Hypothalamus (tissue), 51 donors: ENCODE measurements around the gene FAM153A.
"Not testable (repeated sequence)": the region's sequence is repeated elsewhere in the genome, so short reads cannot be mapped to it uniquely, and the experiment has no call there.

Experiments
- DNase-seq, 51 donors: peaks; one replicate each; lab custom pipeline; 2025; lab: John Stamatoyannopoulos, UW

Gene FAM153A

GRCh38 chr5:177782792-177783633 lies at the start of gene FAM153A:
TSS of gene FAM153A (minus strand) at chr5:177782899.
- DNase-seq: not testable (repeated sequence)

- DNase-seq: not testable (repeated sequence)
Measured at GRCh38 chr5:177832287-177832686, 49.6 kb upstream of the FAM153A start.

GRCh38 chr5:177826073-177826472 lies 43.4 kb upstream of the FAM153A start:
- not testable (repeated sequence) for DNase-seq

GRCh38 chr5:177824776-177825175 lies 42.1 kb upstream of the FAM153A start:
- not testable (repeated sequence) for DNase-seq

- not testable (repeated sequence) for DNase-seq
Measured at GRCh38 chr5:177822489-177822888, 39.8 kb upstream of the FAM153A start.

- not testable (repeated sequence) for DNase-seq
Measured at GRCh38 chr5:177819664-177820063, 37.0 kb upstream of the FAM153A start.

- not testable (repeated sequence) for DNase-seq
Measured at GRCh38 chr5:177812814-177813425, 30.2 kb upstream of the FAM153A start.

- not testable (repeated sequence) for DNase-seq
Measured at GRCh38 chr5:177812160-177812743, 29.6 kb upstream of the FAM153A start.

- not testable (repeated sequence) for DNase-seq
Measured at GRCh38 chr5:177809209-177809913, 26.7 kb upstream of the FAM153A start.

- DNase-seq: not testable (repeated sequence)
Measured at GRCh38 chr5:177808420-177808819, 25.7 kb upstream of the FAM153A start.

- not testable (repeated sequence) for DNase-seq
Measured at GRCh38 chr5:177807265-177807664, 24.6 kb upstream of the FAM153A start.

GRCh38 chr5:177801427-177801826 lies 18.7 kb upstream of the FAM153A start:
- DNase-seq: not testable (repeated sequence)

- not testable (repeated sequence) for DNase-seq
Measured at GRCh38 chr5:177798237-177798840, 15.6 kb upstream of the FAM153A start.

- not testable (repeated sequence) for DNase-seq
Measured at GRCh38 chr5:177793272-177793671, 10.6 kb upstream of the FAM153A start.

- not testable (repeated sequence) for DNase-seq
Measured at GRCh38 chr5:177791649-177792048, 8.9 kb upstream of the FAM153A start.

GRCh38 chr5:177782169-177782568 lies 530 bp downstream of the FAM153A start:
- not testable (repeated sequence) for DNase-seq

GRCh38 chr5:177771206-177771605 lies 11.5 kb downstream of the FAM153A start:
- DNase-seq: not testable (repeated sequence)

GRCh38 chr5:177770646-177771045 lies 12.1 kb downstream of the FAM153A start:
- not testable (repeated sequence) for DNase-seq

- DNase-seq: not testable (repeated sequence)
Measured at GRCh38 chr5:177763737-177764508, 18.8 kb downstream of the FAM153A start.
